Measurements from ENCODE around the gene MBD5.

MBD5 gene

DNA sequence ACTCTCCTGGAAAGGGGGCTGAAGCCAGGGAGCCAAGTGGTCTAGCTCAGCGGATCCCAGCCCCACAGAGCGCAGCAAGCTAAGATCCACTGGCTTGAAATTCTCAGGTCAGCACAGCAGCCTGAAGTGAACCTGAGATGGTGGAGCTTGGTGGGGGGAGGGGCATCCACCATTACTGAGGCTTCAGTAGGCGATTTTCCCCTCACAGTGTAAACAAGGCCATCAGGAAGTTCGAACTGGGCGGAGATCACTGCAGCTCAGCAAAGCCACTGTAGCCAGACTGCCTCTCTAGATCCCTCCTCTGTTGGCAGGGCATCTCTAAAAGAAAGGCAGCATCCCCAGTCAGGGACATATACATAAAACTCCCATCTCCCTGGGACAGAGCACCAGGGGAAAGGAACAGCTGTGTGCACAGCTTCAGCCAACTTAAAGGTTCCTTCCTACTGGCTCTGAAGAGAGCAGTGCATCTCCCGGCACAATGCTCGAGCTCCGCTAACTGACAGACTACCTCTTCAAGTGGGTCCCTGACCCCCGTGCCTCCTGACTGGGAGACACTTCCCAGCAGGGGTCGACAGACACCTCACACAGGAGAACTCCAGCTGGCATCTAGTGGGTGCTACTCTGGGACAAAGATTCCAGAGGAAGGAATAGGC is 341.4 kb downstream of the MBD5 start:
- Histone ChIP-seq H2AFZ (ENCODE audit: low read depth, low read length) (no peak overlapping the region), H3K36me3 (replicated peaks; ENCODE audit: low read depth, low read length) (no peaks in the 10 kb centered on the region), H3K4me1 (ENCODE audit: low read length) (no peaks in the 10 kb centered on the region), H3K9me3 (ENCODE audit: insufficient read depth, low read length) (no peaks in the 10 kb centered on the region), H3K27me3 (ENCODE audit: low read depth, low read length) (no peaks in the 10 kb centered on the region), H3K79me2 (ENCODE audit: low read length) (no peaks in the 10 kb centered on the region), H3K27ac (ENCODE audit: low read length) (no peak overlapping the region), H3K9ac (ENCODE audit: low read length) (no peak overlapping the region), H3K4me2 (ENCODE audit: low read length) (no peak overlapping the region), H4K20me1 (ENCODE audit: insufficient read depth, low read length) (no peaks in the 10 kb centered on the region), H3K4me3 (ENCODE audit: low read length) (no peak overlapping the region)
- TF ChIP-seq, protein P1, sequence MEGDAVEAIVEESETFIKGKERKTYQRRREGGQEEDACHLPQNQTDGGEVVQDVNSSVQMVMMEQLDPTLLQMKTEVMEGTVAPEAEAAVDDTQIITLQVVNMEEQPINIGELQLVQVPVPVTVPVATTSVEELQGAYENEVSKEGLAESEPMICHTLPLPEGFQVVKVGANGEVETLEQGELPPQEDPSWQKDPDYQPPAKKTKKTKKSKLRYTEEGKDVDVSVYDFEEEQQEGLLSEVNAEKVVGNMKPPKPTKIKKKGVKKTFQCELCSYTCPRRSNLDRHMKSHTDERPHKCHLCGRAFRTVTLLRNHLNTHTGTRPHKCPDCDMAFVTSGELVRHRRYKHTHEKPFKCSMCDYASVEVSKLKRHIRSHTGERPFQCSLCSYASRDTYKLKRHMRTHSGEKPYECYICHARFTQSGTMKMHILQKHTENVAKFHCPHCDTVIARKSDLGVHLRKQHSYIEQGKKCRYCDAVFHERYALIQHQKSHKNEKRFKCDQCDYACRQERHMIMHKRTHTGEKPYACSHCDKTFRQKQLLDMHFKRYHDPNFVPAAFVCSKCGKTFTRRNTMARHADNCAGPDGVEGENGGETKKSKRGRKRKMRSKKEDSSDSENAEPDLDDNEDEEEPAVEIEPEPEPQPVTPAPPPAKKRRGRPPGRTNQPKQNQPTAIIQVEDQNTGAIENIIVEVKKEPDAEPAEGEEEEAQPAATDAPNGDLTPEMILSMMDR (IDR thresholded peaks at IDR 0.05; ENCODE audit: low read depth, low read length) = no peak
- TF ChIP-seq EZH2phosphoT487 (IDR thresholded peaks at IDR 0.05; ENCODE audit: low read depth) = no peak

DNA sequence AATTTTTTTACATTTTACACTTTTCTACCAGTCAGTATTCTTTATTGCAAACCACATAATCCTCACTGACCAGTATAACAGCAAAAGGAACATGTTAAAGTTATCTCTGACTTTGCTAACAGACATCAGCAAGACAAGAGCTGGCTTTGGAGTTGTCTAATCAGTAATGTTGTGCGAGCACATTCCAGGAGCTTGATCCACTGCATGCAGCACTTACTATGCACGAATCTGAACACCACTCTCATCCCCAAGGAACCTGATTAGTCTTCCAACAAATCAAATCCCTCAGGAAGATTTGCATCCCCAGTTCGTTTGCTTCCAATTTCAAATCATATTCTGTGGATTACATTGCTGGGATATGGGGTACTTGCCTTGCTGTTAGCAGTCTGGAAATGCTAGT is 354.3 kb downstream of the MBD5 start:
- Histone ChIP-seq H2AFZ (ENCODE audit: low read depth, low read length) (no peak overlapping the region), H3K36me3 (replicated peaks; ENCODE audit: low read depth, low read length) (no peaks in the 10 kb centered on the region), H3K27me3 (ENCODE audit: low read depth, low read length) (no peaks in the 10 kb centered on the region), H3K4me2 (ENCODE audit: low read length) (no peak overlapping the region), H3K4me3 (ENCODE audit: low read length) (no peak overlapping the region), H3K9me3 (ENCODE audit: insufficient read depth, low read length) (no peaks in the 10 kb centered on the region), H4K20me1 (ENCODE audit: insufficient read depth, low read length) (no peaks in the 10 kb centered on the region), H3K79me2 (ENCODE audit: low read length) (no peaks in the 10 kb centered on the region), H3K4me1 (ENCODE audit: low read length) (no peaks in the 10 kb centered on the region), H3K9ac (ENCODE audit: low read length) (no peak overlapping the region), H3K27ac (ENCODE audit: low read length) (no peak overlapping the region)
- no peak for TF ChIP-seq EZH2phosphoT487 (IDR thresholded peaks at IDR 0.05; ENCODE audit: low read depth)
- TF ChIP-seq, protein P1 (IDR thresholded peaks at IDR 0.05; ENCODE audit: low read depth, low read length) = no peak

DNA sequence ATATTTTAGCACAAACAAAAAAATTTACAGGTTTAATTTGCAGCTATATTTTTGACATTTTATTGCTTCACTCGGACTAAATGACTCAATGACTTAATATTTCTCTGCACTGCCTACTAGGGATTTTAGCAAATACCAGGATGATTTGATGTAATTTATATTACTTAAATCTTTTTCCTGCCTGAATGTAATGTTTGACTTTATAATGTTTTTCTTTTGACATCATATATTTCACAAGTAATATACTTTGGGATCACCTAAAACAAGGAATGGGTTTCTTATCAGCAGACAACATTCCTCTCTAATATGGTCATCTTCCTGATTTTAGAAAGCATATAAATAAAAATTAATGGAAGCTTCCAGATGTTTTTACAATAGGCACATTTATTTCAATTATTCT is 370.4 kb downstream of the MBD5 start:
- H3K27me3 ChIP-seq (ENCODE audit: low read depth, low read length) = no peaks in the 10 kb centered on the region
- H4K20me1 ChIP-seq (ENCODE audit: insufficient read depth, low read length) = no peaks in the 10 kb centered on the region
- no peak overlapping the region for H2AFZ ChIP-seq (ENCODE audit: low read depth, low read length)
- no peaks in the 10 kb centered on the region for H3K79me2 ChIP-seq (ENCODE audit: low read length)
- H3K27ac ChIP-seq (ENCODE audit: low read length) = no peak overlapping the region
- H3K4me3 ChIP-seq (ENCODE audit: low read length) = no peak overlapping the region
- no peak overlapping the region for H3K4me2 ChIP-seq (ENCODE audit: low read length)
- H3K4me1 ChIP-seq (ENCODE audit: low read length) = no peaks in the 10 kb centered on the region
- no peaks in the 10 kb centered on the region for H3K36me3 ChIP-seq (replicated peaks; ENCODE audit: low read depth, low read length)
- H3K9me3 ChIP-seq (ENCODE audit: insufficient read depth, low read length) = no peaks in the 10 kb centered on the region
- no peak overlapping the region for H3K9ac ChIP-seq (ENCODE audit: low read length)
- TF ChIP-seq, protein P1 (IDR thresholded peaks at IDR 0.05; ENCODE audit: low read depth, low read length) = no peak
- no peak for TF ChIP-seq EZH2phosphoT487 (IDR thresholded peaks at IDR 0.05; ENCODE audit: low read depth)

DNA sequence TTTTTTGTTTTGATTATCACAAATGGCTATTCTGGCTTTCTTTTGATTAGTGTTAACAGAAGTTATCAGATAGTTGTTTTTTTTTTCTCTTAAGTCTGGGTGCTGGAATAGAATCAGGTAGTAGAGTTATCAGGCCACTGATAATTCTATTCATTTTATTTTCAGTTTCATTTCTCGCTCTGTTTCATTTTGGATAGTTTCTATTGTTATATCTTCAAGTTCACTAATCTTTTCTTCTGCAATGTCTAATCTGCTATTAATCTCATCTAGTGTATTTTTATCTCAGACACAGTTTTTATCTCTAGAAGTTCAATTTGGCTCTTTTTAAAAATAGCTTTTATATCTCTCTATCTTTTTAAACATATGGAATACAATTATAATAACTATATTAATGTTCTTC is 381.9 kb downstream of the MBD5 start:
- H2AFZ ChIP-seq (ENCODE audit: low read depth, low read length) = no peak overlapping the region
- no peaks in the 10 kb centered on the region for H4K20me1 ChIP-seq (ENCODE audit: insufficient read depth, low read length)
- no peak overlapping the region for H3K4me2 ChIP-seq (ENCODE audit: low read length)
- H3K79me2 ChIP-seq (ENCODE audit: low read length) = no peaks in the 10 kb centered on the region
- H3K36me3 ChIP-seq (replicated peaks; ENCODE audit: low read depth, low read length) = no peaks in the 10 kb centered on the region
- no peaks in the 10 kb centered on the region for H3K27me3 ChIP-seq (ENCODE audit: low read depth, low read length)
- H3K27ac ChIP-seq (ENCODE audit: low read length) = no peak overlapping the region
- no peaks in the 10 kb centered on the region for H3K4me1 ChIP-seq (ENCODE audit: low read length)
- TF ChIP-seq EZH2phosphoT487 (IDR thresholded peaks at IDR 0.05; ENCODE audit: low read depth) = no peak
- TF ChIP-seq, protein P1 (IDR thresholded peaks at IDR 0.05; ENCODE audit: low read depth, low read length) = no peak
- no peak overlapping the region for H3K9ac ChIP-seq (ENCODE audit: low read length)
- no peaks in the 10 kb centered on the region; the same call in 1 of the 2 replicates for H3K9me3 ChIP-seq (ENCODE audit: insufficient read depth, low read length)
- no peak overlapping the region for H3K4me3 ChIP-seq (ENCODE audit: low read length)

All from OCI-LY3 (cell line).